ENCODE results near the gene RPS15A. TPM values are rescaled to one million over a fixed set of nuclear protein-coding genes. Genes with fewer than 3 reads are reported as not detected.
A peak's percentile ranks its signal among the peaks of the same experiment; 100 is the strongest.

Gene RPS15A
- total RNA-seq, 2 donors from 2014 or later: 982 to 1,579 TPM

DNA sequence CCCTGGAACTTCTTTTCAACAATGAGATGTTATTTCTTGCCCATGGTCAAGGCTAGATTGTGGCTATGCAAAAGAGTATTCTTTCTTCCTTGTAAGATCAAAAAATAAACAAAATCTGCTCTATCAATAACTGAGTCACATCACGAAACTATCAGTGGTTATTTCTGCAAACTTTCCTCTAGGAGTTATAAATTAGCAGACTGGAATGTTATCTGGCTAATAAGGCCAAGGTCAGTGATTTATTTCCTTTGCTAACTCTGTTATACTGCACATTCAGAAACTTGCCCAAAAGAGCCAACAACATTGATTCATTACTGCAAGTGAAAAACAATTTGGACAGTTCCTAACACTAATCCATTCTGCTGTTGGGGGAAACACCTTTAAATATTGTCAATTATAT is 6.2 kb upstream of the RPS15A start:
- DNase-seq (ENCODE audit: low spot score): no peak
- TF ChIP-seq, protein P1, sequence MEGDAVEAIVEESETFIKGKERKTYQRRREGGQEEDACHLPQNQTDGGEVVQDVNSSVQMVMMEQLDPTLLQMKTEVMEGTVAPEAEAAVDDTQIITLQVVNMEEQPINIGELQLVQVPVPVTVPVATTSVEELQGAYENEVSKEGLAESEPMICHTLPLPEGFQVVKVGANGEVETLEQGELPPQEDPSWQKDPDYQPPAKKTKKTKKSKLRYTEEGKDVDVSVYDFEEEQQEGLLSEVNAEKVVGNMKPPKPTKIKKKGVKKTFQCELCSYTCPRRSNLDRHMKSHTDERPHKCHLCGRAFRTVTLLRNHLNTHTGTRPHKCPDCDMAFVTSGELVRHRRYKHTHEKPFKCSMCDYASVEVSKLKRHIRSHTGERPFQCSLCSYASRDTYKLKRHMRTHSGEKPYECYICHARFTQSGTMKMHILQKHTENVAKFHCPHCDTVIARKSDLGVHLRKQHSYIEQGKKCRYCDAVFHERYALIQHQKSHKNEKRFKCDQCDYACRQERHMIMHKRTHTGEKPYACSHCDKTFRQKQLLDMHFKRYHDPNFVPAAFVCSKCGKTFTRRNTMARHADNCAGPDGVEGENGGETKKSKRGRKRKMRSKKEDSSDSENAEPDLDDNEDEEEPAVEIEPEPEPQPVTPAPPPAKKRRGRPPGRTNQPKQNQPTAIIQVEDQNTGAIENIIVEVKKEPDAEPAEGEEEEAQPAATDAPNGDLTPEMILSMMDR (IDR thresholded peaks at IDR 0.05): no peak
- H3K36me3 ChIP-seq: peaks cover 29% of the 10 kb centered on the region
- H3K9me3 ChIP-seq: no peaks in the 10 kb centered on the region
- no peak overlapping the region for H3K27ac ChIP-seq
- peaks cover 0 to 26% of the 10 kb centered on the region in 2 donors for H3K4me1 ChIP-seq
- H3K27me3 ChIP-seq: no peaks in the 10 kb centered on the region
- no peak overlapping the region for H3K4me3 ChIP-seq

DNA sequence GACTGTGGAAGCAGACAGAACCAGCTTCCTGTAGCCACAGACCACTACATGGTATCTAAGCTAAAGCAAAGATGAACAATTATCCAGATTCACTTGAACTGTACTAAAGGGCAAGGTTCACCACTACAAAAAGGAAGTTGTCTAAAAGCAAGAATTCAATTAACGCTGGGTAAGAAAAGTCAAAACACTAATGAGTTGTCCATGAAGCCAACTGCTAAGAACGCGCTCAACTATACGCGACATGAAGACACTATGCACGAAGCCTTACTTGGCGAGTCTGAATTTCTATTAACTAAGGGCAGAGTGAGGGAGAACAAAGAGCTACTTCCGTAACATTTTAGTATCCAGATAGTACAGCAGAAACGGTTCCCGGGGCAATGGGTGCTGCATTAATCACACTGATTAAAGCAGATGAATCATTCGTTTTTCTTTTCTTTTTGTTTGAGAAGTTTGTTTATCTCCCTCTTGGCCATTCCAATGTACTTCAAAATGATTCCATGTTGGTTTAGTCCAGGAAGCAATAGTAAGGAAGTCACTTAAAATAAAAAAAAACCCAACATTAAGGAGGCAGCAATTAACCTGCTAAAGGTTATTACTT is 2.8 kb upstream of the RPS15A start:
- no peak for DNase-seq (ENCODE audit: low spot score)
- no peaks in the 10 kb centered on the region for H3K9me3 ChIP-seq
- no peaks in the 10 kb centered on the region for H3K27me3 ChIP-seq
- no peak overlapping the region for H3K4me3 ChIP-seq
- H3K27ac ChIP-seq: no peak overlapping the region
- H3K36me3 ChIP-seq: peaks cover 36% of the 10 kb centered on the region
- peaks cover 0 to 19% of the 10 kb centered on the region in 2 donors for H3K4me1 ChIP-seq
- TF ChIP-seq, protein P1 (IDR thresholded peaks at IDR 0.05): no peak

DNA sequence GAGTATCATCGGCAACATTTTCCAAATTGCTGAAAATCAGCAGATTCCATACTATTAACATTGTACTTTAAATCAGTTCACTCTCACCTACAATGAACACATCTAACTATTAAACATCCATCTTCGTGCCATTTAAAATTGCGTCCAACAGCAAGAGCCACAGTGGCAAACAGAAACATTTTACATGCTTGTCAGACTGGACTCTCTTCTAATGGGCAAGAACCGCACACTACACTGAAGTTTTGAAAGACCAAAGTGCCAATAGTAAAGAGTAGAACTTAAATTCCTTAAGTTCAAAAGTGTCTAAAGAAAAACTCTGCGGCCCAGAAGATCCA is 652 bp downstream of the RPS15A start:
- H3K27me3 ChIP-seq: no peaks in the 10 kb centered on the region
- H3K4me1 ChIP-seq: peaks cover 0 to 50% of the 10 kb centered on the region in 2 donors

DNA sequence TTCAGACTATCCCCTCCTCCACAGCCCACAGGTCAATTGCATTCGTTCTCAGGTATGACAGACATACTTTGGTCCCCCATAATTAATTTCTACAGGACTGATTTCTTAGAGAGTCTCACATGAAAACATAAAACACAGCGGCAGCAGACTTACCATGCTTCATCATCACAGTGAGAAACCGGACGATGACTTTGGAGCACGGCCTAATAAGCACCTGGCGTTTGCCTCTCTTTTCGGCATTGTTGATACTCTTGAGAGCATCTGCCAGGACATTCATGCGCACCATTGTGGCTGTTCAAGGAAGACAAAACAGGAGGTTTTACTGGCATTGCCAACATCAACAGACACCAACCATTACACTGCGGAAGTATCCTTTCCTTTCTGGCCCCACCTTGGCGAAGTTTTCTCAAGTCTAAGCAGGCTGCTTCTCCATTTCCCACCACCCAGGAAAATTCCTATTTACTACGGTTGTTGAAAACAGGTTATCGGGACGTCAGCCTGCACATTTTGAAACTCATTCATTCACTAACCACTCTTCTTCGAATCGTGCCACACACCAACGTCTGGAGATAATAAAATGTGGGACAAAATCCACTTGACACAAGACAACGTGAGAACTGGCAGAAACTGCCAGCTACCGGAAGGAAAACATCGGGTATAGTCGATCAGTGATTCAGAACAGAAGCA is 1.2 kb downstream of the RPS15A start:
- peak overlapping the region; percentile 78 to 83 for H3K4me3 ChIP-seq
- H3K36me3 ChIP-seq: peaks cover 60% of the 10 kb centered on the region
- TF ChIP-seq, protein P1 (IDR thresholded peaks at IDR 0.05): no peak
- H3K9me3 ChIP-seq: no peaks in the 10 kb centered on the region
- H3K27me3 ChIP-seq: no peaks in the 10 kb centered on the region
- DNase-seq (ENCODE audit: low spot score): no peak
- peak overlapping the region; percentile 79 to 83 for H3K27ac ChIP-seq
- peaks cover 0 to 50% of the 10 kb centered on the region in 2 donors for H3K4me1 ChIP-seq

More for the DNA sequence above, 652 bp downstream of the RPS15A start:
- Histone ChIP-seq H3K27ac (peak overlapping the region; percentile 79 to 83), H3K4me3 (peak overlapping the region; percentile 78 to 83), H3K9me3 (no peaks in the 10 kb centered on the region), H3K36me3 (peaks cover 60% of the 10 kb centered on the region)
- TF ChIP-seq, protein P1 (IDR thresholded peaks at IDR 0.05): no peak
- no peak for DNase-seq (ENCODE audit: low spot score)

DNA sequence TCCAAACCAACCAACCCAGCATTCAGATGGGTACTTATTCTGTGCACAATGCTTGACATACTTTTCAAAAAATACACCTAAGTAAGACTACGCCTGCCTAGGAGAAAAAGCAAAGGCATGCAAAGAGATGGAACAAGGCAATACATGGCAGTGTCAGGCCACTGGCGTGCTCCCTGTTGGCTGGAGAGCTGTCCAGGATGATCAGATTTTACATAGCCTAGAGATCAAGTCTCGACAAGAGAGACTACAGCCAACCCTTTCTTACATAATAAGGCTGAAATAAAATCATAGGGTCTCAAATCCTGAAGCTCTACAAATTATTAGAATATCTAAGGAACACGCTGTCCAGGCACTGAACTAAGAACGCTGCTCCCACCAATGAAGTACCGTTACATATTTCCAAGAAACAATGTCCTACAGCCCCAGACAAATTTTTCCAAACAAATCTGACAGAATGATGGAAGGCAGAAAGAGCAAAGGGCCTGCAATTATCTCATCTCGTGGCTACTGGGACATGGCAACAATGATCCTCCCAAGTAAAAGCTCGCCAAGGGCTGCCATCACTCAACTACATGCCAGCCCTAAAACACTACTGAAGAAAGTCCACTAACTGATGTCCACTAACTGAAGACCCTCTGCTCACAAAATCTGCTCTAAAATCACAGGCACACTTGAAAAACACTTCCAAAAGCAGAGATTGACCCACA is 5.1 kb downstream of the RPS15A start:
- no peak overlapping the region for H3K27ac ChIP-seq
- peaks cover 64% of the 10 kb centered on the region for H3K36me3 ChIP-seq
- H3K27me3 ChIP-seq: no peaks in the 10 kb centered on the region
- peaks cover 0 to 46% of the 10 kb centered on the region in 2 donors for H3K4me1 ChIP-seq
- no peaks in the 10 kb centered on the region for H3K9me3 ChIP-seq
- TF ChIP-seq, protein P1 (IDR thresholded peaks at IDR 0.05): no peak
- no peak for DNase-seq (ENCODE audit: low spot score)
- H3K4me3 ChIP-seq: no peak overlapping the region

All from right atrium auricular region (tissue), 2 donors.